Measurements from ENCODE around the gene PPIG.
"Not testable (repeated sequence)": the region's sequence is repeated elsewhere in the genome, so short reads cannot be mapped to it uniquely, and the experiment has no call there.

DNA sequence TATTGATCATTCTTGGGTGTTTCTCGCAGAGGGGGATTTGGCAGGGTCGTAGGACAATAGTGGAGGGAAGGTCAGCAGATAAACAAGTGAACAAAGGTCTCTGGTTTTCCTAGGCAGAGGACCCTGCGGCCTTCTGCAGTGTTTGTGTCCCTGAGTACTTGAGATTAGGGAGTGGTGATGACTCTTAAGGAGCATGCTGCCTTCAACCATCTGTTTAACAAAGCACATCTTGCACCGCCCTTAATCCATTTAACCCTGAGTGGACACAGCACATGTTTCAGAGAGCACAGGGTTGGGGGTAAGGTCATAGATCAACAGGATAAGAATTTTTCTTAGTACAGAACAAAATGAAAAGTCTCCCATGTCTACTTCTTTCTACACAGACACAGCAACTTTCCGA, 9.6 kb upstream of the PPIG start:
- not testable (repeated sequence) for TF ChIP-seq POLR2A, CTCF, EP300 (IDR thresholded peaks at IDR 0.05)

All from tibial nerve (tissue), 4 donors.